PFSK-1 (cell line): Measurements from ENCODE around the gene PIK3CG.

Experiments
- FOXP2 ChIP-seq: optimal IDR thresholded peaks from 2 replicates; pipeline ENCODE3; 2011; ENCODE audit warnings: borderline replicate concordance, control low read depth, inconsistent platforms; ENCODE audit not compliant: insufficient read depth; ENCODE audit errors: extremely low read length, extremely low read depth
- POLR2AphosphoS5 ChIP-seq: IDR thresholded peaks from 2 replicates; pipeline ENCODE4 v1.6.1; 2012; ENCODE audit warnings: low read depth, mild to moderate bottlenecking, control low read depth, low read length, moderate library complexity
- SIN3A ChIP-seq: IDR thresholded peaks from 2 replicates; pipeline ENCODE4 v1.6.1; 2012; ENCODE audit warnings: mild to moderate bottlenecking, low read length, moderate library complexity, borderline replicate concordance; ENCODE audit not compliant: insufficient read depth
- TAF1 ChIP-seq: IDR thresholded peaks from 2 replicates; pipeline ENCODE4 v1.6.1; 2012; ENCODE audit warnings: low read length, control low read depth, borderline replicate concordance; ENCODE audit not compliant: insufficient read depth
- TF ChIP-seq, protein P1 (sequence below), 2 experiments: IDR thresholded peaks; 2 replicates each; pipeline versions ENCODE4 v1.6.1 to v1.8.0; 2011 to 2012; ENCODE audit warnings: low read depth in 2 of 2, low read length in 2 of 2, control low read depth in 1 of 2, inconsistent platforms in 1 of 2, mild to moderate bottlenecking in 1 of 2, moderate library complexity in 1 of 2; ENCODE audit not compliant: insufficient read depth in 1 of 2

Gene PIK3CG

GRCh38 chr7:106878748-106879439 lies 13.8 kb downstream of the PIK3CG start:
- TF ChIP-seq TAF1 (no peak), SIN3A (no peak), POLR2AphosphoS5 (no peak), FOXP2 (no peak)
- TF ChIP-seq, protein P1, sequence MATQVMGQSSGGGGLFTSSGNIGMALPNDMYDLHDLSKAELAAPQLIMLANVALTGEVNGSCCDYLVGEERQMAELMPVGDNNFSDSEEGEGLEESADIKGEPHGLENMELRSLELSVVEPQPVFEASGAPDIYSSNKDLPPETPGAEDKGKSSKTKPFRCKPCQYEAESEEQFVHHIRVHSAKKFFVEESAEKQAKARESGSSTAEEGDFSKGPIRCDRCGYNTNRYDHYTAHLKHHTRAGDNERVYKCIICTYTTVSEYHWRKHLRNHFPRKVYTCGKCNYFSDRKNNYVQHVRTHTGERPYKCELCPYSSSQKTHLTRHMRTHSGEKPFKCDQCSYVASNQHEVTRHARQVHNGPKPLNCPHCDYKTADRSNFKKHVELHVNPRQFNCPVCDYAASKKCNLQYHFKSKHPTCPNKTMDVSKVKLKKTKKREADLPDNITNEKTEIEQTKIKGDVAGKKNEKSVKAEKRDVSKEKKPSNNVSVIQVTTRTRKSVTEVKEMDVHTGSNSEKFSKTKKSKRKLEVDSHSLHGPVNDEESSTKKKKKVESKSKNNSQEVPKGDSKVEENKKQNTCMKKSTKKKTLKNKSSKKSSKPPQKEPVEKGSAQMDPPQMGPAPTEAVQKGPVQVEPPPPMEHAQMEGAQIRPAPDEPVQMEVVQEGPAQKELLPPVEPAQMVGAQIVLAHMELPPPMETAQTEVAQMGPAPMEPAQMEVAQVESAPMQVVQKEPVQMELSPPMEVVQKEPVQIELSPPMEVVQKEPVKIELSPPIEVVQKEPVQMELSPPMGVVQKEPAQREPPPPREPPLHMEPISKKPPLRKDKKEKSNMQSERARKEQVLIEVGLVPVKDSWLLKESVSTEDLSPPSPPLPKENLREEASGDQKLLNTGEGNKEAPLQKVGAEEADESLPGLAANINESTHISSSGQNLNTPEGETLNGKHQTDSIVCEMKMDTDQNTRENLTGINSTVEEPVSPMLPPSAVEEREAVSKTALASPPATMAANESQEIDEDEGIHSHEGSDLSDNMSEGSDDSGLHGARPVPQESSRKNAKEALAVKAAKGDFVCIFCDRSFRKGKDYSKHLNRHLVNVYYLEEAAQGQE (IDR thresholded peaks at IDR 0.05; ENCODE audit: insufficient read depth in 1 of 2, low read depth in 2 of 2, low read length in 2 of 2): no peak

DNA sequence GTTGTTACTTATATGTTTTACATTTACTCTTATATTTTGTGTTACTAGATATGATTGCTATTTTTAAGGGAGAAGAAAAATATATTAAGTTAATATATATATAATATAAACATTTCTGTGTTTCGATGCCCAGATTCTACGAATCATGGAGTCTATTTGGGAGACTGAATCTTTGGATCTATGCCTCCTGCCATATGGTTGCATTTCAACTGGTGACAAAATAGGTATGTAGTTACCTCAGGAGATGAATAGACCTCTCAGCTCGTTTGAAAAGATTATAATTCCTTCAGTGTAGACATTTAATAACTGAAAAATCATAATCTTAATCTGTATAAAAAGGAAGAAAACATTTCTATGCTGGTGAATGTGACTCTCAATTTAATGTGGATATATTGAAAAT lies 16.9 kb downstream of the PIK3CG start:
- no peak for TF ChIP-seq FOXP2
- no peak for TF ChIP-seq SIN3A
- TF ChIP-seq TAF1: no peak
- TF ChIP-seq, protein P1 (IDR thresholded peaks at IDR 0.05; ENCODE audit: insufficient read depth in 1 of 2, low read depth in 2 of 2, low read length in 2 of 2): no peak
- TF ChIP-seq POLR2AphosphoS5: no peak

- TF ChIP-seq SIN3A (no peak), POLR2AphosphoS5 (no peak), FOXP2 (no peak), TAF1 (no peak)
- TF ChIP-seq, protein P1 (IDR thresholded peaks at IDR 0.05; ENCODE audit: insufficient read depth in 1 of 2, low read depth in 2 of 2, low read length in 2 of 2): no peak
These were observed 18.5 kb downstream of the PIK3CG start for GRCh38 chr7:106883456-106884026.

- TF ChIP-seq POLR2AphosphoS5: no peak
- TF ChIP-seq SIN3A: no peak
- TF ChIP-seq, protein P1 (IDR thresholded peaks at IDR 0.05; ENCODE audit: insufficient read depth in 1 of 2, low read depth in 2 of 2, low read length in 2 of 2): no peak
- TF ChIP-seq FOXP2: no peak
- no peak for TF ChIP-seq TAF1
These were observed 20.6 kb downstream of the PIK3CG start for GRCh38 chr7:106885652-106886051.
